HG03575 (cell line): ENCODE results near the gene MMP8.

Experiments
- ATAC-seq: cut with Tn5 transposase; IDR thresholded peaks from one replicate; pipeline ENCODE4 v1.9.1; 2021; ENCODE audit not compliant: unreplicated experiment, insufficient number of reproducible peaks, low FRiP score; ENCODE audit errors: extremely low read depth

The MMP8 gene

GRCh38 chr11:102669664-102670063 lies 55.1 kb downstream of the MMP8 start:
- no peak for ATAC-seq

GRCh38 chr11:102666331-102666957 lies 58.3 kb downstream of the MMP8 start:
- no peak for ATAC-seq

- ATAC-seq, result no peak
Observed at GRCh38 chr11:102664001-102664752, 60.6 kb downstream of the MMP8 start.

- ATAC-seq, result no peak
Observed at GRCh38 chr11:102662607-102663006, 62.1 kb downstream of the MMP8 start.
